HS-5 (cell line): ENCODE data around the gene DRP2.
"Not testable (repeated sequence)": the region's sequence is repeated elsewhere in the genome, so short reads cannot be mapped to it uniquely, and the experiment has no call there.

ENCODE experiments used
- DNase-seq: peaks from one replicate; pipeline ENCODE4 v3.0.0-alpha.2; 2012; ENCODE audit warnings: low read depth

Gene DRP2, protein sequence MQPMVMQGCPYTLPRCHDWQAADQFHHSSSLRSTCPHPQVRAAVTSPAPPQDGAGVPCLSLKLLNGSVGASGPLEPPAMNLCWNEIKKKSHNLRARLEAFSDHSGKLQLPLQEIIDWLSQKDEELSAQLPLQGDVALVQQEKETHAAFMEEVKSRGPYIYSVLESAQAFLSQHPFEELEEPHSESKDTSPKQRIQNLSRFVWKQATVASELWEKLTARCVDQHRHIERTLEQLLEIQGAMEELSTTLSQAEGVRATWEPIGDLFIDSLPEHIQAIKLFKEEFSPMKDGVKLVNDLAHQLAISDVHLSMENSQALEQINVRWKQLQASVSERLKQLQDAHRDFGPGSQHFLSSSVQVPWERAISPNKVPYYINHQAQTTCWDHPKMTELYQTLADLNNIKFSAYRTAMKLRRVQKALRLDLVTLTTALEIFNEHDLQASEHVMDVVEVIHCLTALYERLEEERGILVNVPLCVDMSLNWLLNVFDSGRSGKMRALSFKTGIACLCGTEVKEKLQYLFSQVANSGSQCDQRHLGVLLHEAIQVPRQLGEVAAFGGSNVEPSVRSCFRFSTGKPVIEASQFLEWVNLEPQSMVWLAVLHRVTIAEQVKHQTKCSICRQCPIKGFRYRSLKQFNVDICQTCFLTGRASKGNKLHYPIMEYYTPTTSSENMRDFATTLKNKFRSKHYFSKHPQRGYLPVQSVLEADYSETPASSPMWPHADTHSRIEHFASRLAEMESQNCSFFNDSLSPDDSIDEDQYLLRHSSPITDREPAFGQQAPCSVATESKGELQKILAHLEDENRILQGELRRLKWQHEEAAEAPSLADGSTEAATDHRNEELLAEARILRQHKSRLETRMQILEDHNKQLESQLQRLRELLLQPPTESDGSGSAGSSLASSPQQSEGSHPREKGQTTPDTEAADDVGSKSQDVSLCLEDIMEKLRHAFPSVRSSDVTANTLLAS

GRCh38 chrX:101219116-101219863 is at the start of gene DRP2:
DRP2 (plus strand) TSS chrX:101219786; CDS start chrX:101231648, 11,862 bp downstream.
- no peak for DNase-seq

DNA sequence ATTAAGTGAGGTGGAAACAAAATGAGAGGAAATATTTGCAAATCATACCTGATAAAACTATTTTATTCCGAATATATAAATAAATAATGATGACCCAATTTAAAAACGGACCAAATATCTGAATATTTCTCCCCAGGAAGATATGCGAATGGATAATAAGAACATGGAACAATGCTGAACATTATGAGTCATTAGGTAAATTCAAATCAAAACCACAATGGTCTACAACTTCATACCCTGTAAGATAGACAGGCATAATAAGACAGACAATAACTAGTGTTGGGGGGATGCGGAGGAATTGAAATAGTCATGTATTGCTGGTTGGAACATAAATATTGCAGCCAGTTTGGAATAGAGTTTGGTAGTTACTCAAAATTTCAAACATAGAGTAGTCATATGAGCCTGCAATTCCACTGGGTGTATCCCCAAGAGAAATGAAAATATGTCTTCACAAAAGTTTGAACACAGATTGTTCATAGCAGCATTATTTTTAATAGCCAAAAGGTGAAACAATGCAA is 47.6 kb upstream of the DRP2 start:
- no peak for DNase-seq

DNA sequence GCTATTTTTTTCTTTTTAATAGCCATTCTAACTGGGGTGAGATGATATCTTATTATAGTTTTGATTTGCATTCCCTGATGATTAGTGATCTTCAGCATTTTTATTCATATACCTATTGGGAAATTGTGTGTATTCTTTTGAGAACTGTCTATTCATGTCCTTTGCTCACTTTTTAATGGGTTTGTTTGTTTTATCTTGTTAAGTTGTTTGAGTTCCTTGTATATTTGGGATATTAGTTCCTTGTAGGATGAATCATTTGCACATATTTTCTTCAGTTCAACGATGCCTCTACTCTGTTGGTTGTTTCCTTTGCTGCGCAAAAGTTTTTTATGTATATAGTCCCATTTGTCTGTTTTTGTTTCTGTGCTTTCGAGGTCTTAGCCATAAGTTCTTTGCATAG is 43.1 kb upstream of the DRP2 start:
- DNase-seq, result no peak

GRCh38 chrX:101184876-101185275 is 34.7 kb upstream of the DRP2 start:
- not testable (repeated sequence) for DNase-seq

DNA sequence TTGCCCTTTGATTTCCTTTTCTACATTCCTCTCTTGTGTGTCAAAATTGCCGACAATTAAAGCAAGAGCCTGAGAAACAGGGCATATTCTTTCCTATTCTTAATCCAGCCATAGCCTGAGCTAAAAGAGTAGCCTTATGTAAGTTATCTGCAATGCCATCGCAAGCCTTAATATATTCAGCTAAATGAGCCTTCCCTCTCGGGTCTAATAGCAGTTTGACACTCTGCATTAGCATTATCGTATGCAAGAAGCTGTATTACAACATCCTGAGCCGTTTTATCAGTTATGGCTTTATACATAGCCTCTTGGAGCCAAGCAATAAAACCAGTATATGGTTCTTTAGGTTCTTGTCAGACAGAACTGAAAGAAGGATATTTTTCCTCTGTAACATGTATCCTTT is 31.6 kb upstream of the DRP2 start:
- DNase-seq, result not testable (repeated sequence)

- DNase-seq, result no peak
These were observed 28.9 kb upstream of the DRP2 start for GRCh38 chrX:101190736-101191135.

DNA sequence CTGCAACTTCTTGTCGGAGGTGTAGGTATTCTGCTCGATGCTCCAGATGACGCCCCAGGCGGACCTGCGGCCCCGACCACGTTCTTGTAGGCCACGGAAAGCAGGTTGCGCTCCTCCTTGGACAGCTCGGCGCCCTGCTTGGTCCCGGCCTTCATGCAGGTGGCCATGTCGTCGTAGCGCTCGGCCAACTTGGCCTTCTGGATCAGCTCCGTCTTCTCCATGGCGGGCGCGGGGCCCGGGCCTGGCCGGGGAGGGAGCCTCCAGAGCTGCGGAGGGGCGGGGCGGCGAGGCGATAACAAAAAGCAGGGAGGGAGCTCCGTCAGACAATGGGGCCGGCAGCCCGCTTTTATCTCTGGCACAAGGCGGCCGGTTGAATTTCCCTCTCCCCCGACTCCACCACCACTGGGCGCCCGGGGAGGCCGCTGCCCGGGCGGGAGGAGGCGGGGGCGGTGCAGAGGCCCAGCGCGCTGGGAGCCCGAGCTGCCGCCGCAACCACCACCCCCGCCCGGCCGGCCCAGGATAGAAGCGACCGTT is 28.3 kb upstream of the DRP2 start:
- no peak for DNase-seq

GRCh38 chrX:101195442-101196173 is 24.0 kb upstream of the DRP2 start:
- DNase-seq, result no peak

DNA sequence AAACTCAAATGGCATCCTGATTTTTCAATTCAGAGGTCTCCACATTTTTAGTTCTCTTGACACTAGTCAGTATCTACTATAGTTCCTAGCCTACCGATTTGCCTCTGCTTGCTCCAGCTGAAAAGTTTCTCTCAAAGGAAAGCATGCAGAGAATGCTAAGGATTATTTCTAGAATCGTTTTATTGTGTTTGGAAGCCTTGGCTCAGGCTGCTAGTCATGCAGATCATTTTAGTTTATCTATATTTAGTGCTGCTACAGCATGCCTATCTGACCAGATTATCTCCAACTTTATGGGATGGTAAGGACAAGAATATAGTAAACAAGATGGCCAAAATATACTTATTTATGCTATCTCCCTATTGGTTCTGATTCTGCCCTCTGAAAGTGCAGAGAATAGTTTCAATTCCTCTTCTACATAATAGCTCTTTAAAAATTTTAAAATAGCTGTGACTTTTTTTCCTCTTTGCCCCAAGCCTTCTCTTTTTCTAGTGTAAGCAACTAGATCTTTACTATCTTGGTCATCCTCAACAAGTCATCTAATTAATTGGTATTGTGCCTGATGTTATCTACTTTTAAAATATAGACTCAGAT is 15.7 kb upstream of the DRP2 start:
- no peak for DNase-seq

DNA sequence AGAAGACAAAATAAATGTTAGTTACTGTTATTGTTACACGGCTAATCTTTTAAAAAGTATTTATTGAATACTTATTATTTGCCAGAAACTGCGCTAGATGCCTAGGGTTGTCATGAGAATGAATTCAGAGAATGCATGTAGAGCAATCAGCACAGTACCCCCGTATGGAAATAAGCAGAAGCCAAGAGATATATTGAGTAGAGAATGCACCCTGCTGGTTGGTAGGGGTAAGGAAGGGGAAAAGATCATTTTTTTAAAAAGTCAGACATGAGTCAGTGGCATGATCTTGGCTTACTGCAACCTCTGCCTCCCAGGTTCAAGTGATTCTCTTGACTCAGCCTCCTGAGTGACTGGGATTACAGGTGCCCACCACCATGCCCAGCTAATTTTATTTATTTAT is 13.1 kb upstream of the DRP2 start:
- no peak for DNase-seq

DNA sequence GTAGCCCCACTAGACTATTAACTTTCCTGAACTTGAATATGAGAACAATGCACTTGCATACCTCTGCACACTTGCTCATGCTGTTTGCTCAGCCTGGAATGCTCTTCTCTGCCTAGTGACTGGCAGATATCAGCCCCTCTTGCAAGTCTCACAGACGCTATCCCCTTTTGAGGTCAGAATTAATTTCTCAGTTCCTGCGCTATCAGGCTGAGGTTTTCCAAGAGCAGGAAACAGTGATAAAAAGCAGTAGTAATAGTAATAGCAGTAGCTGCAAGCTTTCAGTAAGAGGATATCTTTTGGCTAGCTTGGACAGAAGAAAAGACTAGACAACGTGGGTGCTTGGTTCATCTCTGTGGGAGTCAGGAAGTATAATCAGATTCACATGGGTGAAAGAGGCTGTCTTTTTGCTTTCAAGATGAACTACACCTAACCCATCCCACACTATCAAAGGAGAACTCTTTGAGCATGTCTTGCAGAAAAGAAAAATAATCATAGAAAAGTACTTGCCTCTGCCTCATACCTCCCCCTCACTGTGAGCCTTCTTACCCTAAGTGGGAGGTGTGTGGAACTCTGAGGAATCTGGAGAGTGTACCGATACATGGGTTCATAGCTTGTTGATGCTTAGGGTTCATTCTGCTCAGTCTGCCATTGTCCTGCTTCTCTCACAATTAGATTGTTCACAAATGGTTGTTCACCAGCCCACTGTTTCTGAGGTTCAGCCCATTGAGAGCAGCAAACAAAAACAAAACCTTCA is 11.3 kb upstream of the DRP2 start:
- no peak for DNase-seq

DNA sequence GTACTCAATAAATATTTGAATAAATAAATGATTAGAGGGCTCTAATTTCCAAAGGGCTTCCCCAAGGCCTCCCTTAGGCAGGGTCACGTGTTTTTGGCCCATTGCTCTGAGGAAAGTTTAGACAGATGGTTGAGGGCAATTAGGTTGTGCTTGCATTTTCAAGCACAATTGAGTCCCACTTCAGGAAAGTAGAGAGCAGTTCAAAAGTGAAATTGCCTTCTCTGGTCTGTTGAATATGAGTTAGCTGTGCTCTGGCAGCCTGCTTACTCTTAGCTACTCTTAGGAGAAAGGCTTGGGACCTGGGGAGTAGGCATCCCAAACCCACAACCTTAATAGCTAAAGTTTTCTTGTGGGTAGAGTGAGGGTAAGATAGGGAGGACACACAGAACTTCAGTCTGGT is 9.0 kb upstream of the DRP2 start:
- no peak for DNase-seq

DNA sequence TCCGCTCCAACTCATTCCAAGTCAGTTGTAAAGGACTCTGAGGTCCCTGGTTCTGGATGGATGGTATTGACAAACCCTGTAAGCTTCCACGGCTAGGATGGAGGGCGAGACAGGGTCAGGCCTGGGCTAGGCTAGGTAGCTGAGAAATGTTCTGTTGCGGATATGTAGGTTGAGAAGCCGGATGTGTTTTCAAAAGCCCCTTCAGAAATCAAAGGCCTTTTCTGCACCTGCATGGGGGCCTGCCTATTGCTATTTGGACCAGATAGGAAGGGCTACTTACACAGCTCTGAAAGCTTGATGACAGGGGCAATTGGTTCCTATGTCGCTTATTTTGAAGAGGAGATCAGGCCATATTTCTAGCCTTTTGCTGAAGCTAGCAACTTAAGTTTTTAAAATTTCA is 1.9 kb upstream of the DRP2 start:
- DNase-seq, result no peak

DNA sequence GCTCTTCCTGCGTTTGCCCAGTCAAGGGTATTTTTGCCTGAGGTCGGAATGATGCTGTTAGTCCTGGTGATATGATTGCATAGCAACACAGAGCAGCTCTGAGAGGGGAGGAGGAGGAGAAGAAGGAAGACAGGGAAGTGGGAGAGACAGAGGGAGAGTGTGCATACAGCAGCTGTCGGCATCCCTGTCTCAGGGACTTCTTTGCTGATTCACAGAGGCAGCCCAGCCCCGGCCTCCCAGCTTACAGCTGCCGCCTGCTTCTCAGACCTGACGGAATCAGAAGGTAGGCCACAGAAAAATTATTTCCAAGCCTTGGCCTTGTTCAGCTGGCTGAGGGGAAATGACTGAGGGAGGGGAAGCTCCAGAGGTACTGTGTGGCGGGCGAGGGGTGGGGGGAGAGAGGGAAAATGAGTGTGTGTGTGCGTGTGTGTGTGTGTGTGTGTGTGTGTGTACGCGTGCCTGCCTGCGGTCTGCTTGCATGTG is 319 bp downstream of the DRP2 start:
- DNase-seq, result no peak

GRCh38 chrX:101220662-101221260 is 1.2 kb downstream of the DRP2 start:
- DNase-seq, result no peak

- no peak for DNase-seq
These were observed 3.6 kb downstream of the DRP2 start for GRCh38 chrX:101223226-101223625.

DNA sequence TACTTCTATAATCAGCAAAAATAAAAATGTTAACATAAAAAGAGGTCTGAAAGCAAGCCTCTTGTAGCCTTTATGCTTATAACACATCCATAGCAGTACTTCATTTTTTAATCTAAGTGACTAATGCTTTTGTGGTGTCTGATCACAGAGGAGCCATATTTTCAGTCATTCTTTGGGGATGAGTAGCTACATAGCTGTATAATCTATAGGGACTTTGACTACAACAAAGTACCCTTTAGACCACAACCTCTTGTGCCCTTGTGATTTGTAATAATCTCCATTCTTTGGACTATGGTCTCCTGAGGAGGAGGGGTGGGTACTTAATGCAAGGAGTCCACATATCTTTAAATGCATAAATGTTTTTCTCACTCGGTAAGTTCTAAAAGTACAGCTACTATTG is 9.6 kb downstream of the DRP2 start:
- DNase-seq, result peak; percentile 58

- no peak for DNase-seq
These were observed 11.1 kb downstream of the DRP2 start for GRCh38 chrX:101230636-101231035.

DNA sequence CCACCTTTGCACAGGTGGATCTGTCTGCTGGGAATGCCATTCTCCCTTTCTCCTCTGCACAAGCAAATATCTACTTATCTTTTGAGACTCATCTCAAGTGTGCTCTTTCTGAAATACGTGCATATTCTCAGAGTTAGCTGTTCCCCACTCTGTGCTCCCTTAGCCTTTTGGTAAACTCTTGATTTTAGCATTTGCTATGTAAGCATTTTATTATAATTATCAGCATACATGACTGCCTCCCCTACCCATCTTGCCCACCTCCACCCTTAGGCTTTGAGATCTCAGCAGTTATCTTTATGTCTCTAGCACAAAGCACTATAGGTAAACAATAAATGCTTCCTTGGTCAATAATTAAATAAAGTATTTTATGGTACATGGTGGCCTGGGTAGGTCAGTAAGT is 11.5 kb downstream of the DRP2 start:
- DNase-seq, result no peak
